ENCODE results near the gene MKI67.
A peak's percentile ranks its signal among the peaks of the same experiment; 100 is the strongest.

The MKI67 gene

GRCh38 chr10:128080641-128081040 is 45.6 kb downstream of the MKI67 start:
- no peak for DNase-seq

GRCh38 chr10:128080231-128080630 is 46.0 kb downstream of the MKI67 start:
- DNase-seq: no peak

- DNase-seq: peak; percentile 55
These were observed 47.9 kb downstream of the MKI67 start for GRCh38 chr10:128078136-128078969.

- DNase-seq: no peak
These were observed 48.9 kb downstream of the MKI67 start for GRCh38 chr10:128077155-128077875.

GRCh38 chr10:128074589-128074988 is 51.6 kb downstream of the MKI67 start:
- DNase-seq: no peak

GRCh38 chr10:128073890-128074289 is 52.3 kb downstream of the MKI67 start:
- DNase-seq: no peak

- no peak for DNase-seq
These were observed 53.1 kb downstream of the MKI67 start for GRCh38 chr10:128072941-128073645.

GRCh38 chr10:128072046-128072445 is 54.2 kb downstream of the MKI67 start:
- DNase-seq: no peak

GRCh38 chr10:128071417-128071782 is 54.8 kb downstream of the MKI67 start:
- DNase-seq: no peak

- DNase-seq: no peak
These were observed 55.4 kb downstream of the MKI67 start for GRCh38 chr10:128070721-128071416.

GRCh38 chr10:128070161-128070560 is 56.1 kb downstream of the MKI67 start:
- DNase-seq: no peak

- DNase-seq: peak; percentile 72
These were observed 56.7 kb downstream of the MKI67 start for GRCh38 chr10:128069351-128070051.

- no peak for DNase-seq
These were observed 57.6 kb downstream of the MKI67 start for GRCh38 chr10:128068398-128069285.

- DNase-seq: no peak
These were observed 58.4 kb downstream of the MKI67 start for GRCh38 chr10:128067691-128068397.

- no peak for DNase-seq
These were observed 59.3 kb downstream of the MKI67 start for GRCh38 chr10:128066870-128067382.

- DNase-seq: no peak
These were observed 60.2 kb downstream of the MKI67 start for GRCh38 chr10:128065881-128066534.

GRCh38 chr10:128064970-128065580 is 61.1 kb downstream of the MKI67 start:
- no peak for DNase-seq

GRCh38 chr10:128064108-128064969 is 61.9 kb downstream of the MKI67 start:
- peak; percentile 68 for DNase-seq

Measured in fibroblast of skin of scalp (primary cell).